Measurements from ENCODE around the gene MCC.

DNA sequence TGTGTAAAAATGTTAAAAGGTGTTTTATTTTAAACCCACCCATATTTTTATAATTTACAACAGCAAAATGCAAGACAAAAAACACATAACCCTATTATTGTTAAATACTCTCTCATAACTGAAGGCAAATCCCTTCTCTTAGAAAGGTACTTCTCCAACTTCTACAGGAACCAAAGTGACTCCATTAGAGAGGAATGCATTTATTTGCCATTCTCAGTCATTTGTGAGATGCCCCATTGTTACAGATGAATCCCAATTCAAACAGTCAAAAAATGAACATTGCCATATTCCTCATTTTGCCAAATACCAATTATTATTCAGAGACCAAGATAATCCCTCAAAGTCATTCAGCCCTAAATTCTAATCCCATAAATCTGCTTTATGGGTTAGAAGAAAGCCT, 229.2 kb downstream of the MCC start:
- TF ChIP-seq POLR2AphosphoS5 (IDR thresholded peaks at IDR 0.05) (no peak), POLR2A (IDR thresholded peaks at IDR 0.05) (no peak)
- TF ChIP-seq, protein P1, sequence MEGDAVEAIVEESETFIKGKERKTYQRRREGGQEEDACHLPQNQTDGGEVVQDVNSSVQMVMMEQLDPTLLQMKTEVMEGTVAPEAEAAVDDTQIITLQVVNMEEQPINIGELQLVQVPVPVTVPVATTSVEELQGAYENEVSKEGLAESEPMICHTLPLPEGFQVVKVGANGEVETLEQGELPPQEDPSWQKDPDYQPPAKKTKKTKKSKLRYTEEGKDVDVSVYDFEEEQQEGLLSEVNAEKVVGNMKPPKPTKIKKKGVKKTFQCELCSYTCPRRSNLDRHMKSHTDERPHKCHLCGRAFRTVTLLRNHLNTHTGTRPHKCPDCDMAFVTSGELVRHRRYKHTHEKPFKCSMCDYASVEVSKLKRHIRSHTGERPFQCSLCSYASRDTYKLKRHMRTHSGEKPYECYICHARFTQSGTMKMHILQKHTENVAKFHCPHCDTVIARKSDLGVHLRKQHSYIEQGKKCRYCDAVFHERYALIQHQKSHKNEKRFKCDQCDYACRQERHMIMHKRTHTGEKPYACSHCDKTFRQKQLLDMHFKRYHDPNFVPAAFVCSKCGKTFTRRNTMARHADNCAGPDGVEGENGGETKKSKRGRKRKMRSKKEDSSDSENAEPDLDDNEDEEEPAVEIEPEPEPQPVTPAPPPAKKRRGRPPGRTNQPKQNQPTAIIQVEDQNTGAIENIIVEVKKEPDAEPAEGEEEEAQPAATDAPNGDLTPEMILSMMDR (IDR thresholded peaks at IDR 0.05): no peak

Data from upper lobe of left lung (tissue), 4 donors.